GM18511 (cell line): ENCODE data around the gene SORCS2.

Experiments
- ATAC-seq: cut with Tn5 transposase; IDR thresholded peaks from one replicate; pipeline ENCODE4 v1.9.1; 2021; ENCODE audit warnings: mild to moderate bottlenecking, moderate library complexity; ENCODE audit not compliant: unreplicated experiment

Gene SORCS2

GRCh38 chr4:7217474-7218321, 25.4 kb downstream of the SORCS2 start:
- no peak for ATAC-seq

- ATAC-seq, result no peak
Observed at GRCh38 chr4:7218686-7219085, 26.3 kb downstream of the SORCS2 start.

- ATAC-seq, result no peak
Observed at GRCh38 chr4:7222521-7222920, 30.2 kb downstream of the SORCS2 start.

- ATAC-seq, result no peak
Observed at GRCh38 chr4:7223541-7223940, 31.2 kb downstream of the SORCS2 start.

GRCh38 chr4:7224001-7224400, 31.7 kb downstream of the SORCS2 start:
- ATAC-seq, result no peak

- ATAC-seq, result no peak
Observed at GRCh38 chr4:7224878-7225533, 32.7 kb downstream of the SORCS2 start.

- ATAC-seq, result no peak
Observed at GRCh38 chr4:7226439-7226838, 34.1 kb downstream of the SORCS2 start.

DNA sequence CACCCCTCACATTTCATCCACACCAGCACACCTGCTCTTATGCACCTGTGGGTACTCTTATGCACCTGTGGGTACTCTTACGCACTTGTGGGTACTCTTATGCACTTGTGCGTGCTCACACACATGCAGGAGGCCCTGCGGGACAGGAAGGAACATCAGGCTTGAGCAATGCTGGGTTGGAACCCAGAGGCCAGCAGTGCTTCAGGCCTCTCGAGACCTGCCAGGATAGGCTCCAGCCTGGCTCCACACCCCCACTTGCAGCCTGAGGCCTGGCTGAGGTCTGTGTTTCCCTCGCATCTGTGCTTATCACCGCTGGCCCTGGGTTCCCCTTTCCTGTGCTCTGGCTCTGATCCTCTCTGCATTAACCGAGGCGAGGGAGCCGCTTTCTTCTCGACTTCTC, 34.7 kb downstream of the SORCS2 start:
- ATAC-seq, result no peak

DNA sequence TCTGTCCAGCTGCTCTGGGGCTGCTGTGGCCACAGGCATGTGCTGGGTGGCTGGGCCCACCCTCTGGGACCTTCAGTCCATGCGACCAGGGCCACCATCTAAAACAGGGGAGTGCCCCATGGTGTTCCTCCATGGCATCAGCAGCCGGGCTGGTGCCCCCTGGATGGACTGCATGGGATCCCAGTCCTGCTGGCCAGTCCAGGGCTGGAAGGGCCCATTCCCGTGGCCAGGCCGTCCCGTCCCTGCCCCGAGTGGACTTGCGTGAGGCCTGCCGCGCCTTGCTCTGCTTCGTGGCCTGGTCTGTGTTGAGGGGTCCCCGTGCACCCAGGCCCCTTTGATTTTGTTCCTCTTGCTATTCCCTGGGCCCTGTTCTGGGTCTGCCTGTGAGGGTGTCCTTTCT, 36.4 kb downstream of the SORCS2 start:
- no peak for ATAC-seq

GRCh38 chr4:7232061-7232650, 39.8 kb downstream of the SORCS2 start:
- ATAC-seq, result no peak

DNA sequence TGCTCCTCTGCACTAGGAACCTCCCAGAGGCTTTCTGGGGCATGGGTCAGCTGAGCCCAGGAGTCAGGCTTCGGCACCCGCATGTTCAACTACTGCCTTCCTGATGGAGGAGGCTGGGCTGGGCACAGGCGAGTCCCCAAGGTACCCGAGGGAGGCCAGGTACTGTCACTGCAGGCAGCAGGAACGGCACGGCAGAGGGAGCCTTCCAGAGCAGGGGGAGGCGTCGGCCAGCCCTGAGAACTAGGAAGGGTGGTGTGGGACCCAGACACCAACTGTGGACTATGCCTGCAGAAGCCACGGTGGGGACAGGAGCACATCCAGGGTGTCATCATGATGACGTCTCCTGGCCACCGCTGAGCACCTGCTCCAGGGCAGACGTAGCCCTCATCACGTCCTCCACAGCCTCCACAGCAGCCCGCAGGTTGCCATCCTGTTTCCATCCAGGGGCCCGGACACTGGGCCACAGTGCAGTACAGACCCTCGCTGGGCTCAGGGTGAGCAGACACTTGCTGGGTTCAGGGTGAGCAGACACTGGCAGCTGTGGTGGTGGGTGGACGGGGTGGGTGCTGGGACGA, 40.8 kb downstream of the SORCS2 start:
- ATAC-seq, result no peak

DNA sequence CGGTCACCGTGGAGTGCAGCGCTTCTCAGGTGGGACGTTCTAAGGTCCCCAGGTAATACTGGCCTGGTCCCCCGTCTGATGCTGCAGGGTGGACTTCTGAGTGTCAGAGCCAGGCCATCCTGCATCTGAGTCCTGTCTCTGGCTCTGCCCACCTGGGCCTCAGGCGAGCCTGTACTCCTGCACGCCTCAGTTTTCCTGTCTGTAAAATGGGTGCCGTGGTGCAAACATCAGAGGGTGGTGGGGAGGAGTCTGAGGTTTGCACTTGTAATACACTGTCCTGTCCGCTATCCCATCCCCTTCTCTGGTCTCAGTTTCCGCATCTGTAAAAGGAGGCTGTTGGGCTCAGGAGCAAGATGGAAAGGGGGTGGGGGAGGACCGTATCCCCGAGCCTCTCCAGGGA, 41.3 kb downstream of the SORCS2 start:
- ATAC-seq, result no peak

DNA sequence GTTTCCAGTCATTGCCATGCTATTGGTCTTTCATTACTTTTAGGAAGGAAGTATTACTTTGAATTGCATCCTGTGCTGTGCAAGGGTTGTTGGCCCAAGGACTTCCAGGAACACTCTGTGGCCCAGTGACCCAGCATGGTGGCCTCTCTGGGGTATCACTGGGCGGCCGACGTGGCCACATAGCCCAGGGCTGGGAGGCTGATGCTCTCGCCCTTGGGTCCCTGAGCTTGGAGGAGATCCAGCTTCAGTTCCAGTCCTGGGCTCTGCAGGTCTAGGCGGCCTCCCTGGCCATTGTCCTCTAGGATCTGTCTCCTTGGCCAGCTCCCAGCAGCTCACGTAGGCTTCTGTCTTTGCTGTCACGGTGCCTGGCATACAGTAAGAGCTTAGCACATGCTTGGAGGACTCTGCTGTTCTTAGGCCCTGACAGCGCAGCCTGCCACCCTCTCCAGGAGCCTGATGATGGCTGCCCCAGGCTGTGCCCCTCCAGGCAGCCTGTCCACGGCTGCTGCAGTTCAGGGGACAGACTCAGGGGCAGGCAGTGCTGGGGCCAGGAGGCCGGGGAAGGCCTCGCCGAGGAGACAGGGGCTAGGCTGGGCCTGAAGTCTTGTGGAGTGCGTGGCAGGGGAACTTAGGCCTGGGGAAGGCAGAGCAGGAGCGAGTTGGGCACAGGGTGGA, 42.2 kb downstream of the SORCS2 start:
- ATAC-seq, result no peak

GRCh38 chr4:7235030-7235380, 42.7 kb downstream of the SORCS2 start:
- ATAC-seq, result no peak

GRCh38 chr4:7236847-7237246, 44.5 kb downstream of the SORCS2 start:
- no peak for ATAC-seq

DNA sequence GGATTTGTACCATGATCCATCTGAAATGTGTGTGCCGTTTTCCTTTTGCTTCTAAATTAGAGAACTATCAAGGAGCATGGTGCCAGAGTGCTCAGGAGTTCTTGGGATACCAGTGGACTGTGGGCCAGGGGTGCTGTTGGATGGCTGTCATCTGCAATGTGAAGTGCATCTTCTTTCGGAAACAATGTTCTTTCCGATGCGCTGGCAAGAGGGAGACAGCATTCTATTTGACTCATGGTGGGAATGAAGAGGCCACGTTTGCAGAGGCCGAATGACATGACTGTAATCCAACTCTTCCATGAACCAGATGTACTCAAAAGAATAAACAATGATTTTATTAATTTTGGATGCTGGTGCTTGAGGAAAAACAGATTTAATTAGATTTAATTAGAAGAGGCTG, 45.5 kb downstream of the SORCS2 start:
- no peak for ATAC-seq

- no peak for ATAC-seq
Observed at GRCh38 chr4:7238300-7238960, 46.1 kb downstream of the SORCS2 start.

GRCh38 chr4:7239101-7239820, 46.9 kb downstream of the SORCS2 start:
- ATAC-seq, result no peak

DNA sequence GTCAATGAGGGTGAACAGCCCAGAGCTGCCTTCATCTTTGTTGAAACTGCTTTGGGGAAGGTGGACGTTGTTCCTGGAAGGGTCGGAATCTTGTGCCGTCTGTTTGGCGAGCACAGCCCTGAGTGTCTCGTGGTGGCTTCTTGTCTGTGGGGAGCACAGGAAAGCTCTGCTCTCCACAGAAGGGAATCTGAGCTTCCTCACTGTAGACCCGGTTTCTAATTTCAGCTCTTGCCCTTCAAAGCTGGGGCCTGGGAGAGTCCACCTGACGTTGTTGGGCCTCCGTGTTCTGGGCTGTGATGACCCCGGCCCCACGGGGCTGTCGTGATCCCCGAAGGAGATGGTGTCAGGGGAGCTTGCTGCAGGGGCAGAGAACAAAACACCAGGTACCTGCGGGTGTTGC, 47.5 kb downstream of the SORCS2 start:
- ATAC-seq, result no peak

DNA sequence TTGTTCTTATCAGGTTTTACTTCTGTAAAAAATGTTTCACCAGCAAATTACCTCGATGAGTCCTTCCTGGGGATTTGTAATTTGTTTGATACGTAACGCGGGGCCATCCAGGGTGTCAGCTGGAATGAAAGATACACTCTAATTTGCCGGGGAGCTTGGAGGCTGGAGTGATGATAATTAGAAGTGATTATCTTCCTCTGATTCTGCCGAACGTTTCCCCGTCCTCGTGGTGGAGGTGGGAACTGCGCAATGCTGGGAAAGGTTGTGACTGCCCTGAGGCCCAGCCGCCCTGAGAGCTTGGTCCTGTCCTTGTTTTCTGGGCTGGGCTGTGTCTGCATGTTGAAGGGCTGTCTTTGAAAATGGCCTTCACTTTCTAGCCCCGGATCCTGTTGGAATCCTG, 48.0 kb downstream of the SORCS2 start:
- no peak for ATAC-seq
